Measurements from ENCODE around the gene PGA3. TPM values are rescaled to one million over a fixed set of nuclear protein-coding genes. Genes with fewer than 3 reads are reported as not detected.
A peak's percentile ranks its signal among the peaks of the same experiment; 100 is the strongest.
"Not testable (repeated sequence)": the region's sequence is repeated elsewhere in the genome, so short reads cannot be mapped to it uniquely, and the experiment has no call there.

Gene PGA3
- total RNA-seq, 1 donor from 2014 or later = not detected

DNA sequence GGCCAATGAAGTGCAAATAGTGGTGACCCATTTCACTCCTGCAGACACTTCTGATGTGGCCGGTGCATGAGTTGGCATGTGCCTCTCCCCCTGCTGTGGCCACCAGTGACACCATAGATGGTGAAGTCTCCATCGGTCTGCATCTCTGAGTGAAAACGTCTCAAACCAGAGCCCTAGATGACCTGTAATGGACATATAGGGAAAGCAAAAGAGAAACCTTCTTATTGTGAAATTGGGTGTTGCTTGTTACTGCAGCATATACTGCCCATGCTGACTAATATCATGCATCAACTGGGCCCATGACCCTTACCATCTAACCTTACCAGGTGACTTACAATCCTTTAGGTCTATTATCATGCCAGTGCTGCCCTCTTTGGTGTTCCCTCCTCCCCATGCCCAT, 30.4 kb upstream of the PGA3 start:
- TF ChIP-seq, protein P1, sequence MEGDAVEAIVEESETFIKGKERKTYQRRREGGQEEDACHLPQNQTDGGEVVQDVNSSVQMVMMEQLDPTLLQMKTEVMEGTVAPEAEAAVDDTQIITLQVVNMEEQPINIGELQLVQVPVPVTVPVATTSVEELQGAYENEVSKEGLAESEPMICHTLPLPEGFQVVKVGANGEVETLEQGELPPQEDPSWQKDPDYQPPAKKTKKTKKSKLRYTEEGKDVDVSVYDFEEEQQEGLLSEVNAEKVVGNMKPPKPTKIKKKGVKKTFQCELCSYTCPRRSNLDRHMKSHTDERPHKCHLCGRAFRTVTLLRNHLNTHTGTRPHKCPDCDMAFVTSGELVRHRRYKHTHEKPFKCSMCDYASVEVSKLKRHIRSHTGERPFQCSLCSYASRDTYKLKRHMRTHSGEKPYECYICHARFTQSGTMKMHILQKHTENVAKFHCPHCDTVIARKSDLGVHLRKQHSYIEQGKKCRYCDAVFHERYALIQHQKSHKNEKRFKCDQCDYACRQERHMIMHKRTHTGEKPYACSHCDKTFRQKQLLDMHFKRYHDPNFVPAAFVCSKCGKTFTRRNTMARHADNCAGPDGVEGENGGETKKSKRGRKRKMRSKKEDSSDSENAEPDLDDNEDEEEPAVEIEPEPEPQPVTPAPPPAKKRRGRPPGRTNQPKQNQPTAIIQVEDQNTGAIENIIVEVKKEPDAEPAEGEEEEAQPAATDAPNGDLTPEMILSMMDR (IDR thresholded peaks at IDR 0.05) = no peak
- no peak for DNase-seq (ENCODE audit: low spot score)
- no peak overlapping the region for H3K27ac Mint-ChIP-seq (ENCODE audit: unreplicated experiment)
- peaks cover 44% of the 10 kb centered on the region for H3K27me3 Mint-ChIP-seq (ENCODE audit: low read depth)
- no peaks in the 10 kb centered on the region for H3K4me1 Mint-ChIP-seq (ENCODE audit: low read depth)
- H3K9me3 Mint-ChIP-seq (ENCODE audit: low read depth) = no peaks in the 10 kb centered on the region
- no peak overlapping the region for H3K4me3 Mint-ChIP-seq (ENCODE audit: unreplicated experiment)
- peaks cover 1% of the 10 kb centered on the region for H3K36me3 Mint-ChIP-seq (ENCODE audit: low read depth)

GRCh38 chr11:61173456-61173855, 29.9 kb upstream of the PGA3 start:
- no peak for DNase-seq (ENCODE audit: low spot score)
- TF ChIP-seq, protein P1 (IDR thresholded peaks at IDR 0.05) = peak; percentile 65
- Mint-ChIP-seq H3K4me1 (ENCODE audit: low read depth) (no peaks in the 10 kb centered on the region), H3K27ac (ENCODE audit: unreplicated experiment) (no peak overlapping the region), H3K36me3 (ENCODE audit: low read depth) (peaks cover 1% of the 10 kb centered on the region), H3K9me3 (ENCODE audit: low read depth) (no peaks in the 10 kb centered on the region), H3K4me3 (ENCODE audit: unreplicated experiment) (no peak overlapping the region), H3K27me3 (ENCODE audit: low read depth) (peaks cover 44% of the 10 kb centered on the region)

GRCh38 chr11:61174273-61174672, 29.0 kb upstream of the PGA3 start:
- H3K27ac Mint-ChIP-seq (ENCODE audit: unreplicated experiment) = no peak overlapping the region
- TF ChIP-seq, protein P1 (IDR thresholded peaks at IDR 0.05) = no peak
- H3K27me3 Mint-ChIP-seq (ENCODE audit: low read depth) = peaks cover 47% of the 10 kb centered on the region
- no peak overlapping the region for H3K4me3 Mint-ChIP-seq (ENCODE audit: unreplicated experiment)
- no peaks in the 10 kb centered on the region for H3K4me1 Mint-ChIP-seq (ENCODE audit: low read depth)
- no peak for DNase-seq (ENCODE audit: low spot score)
- H3K9me3 Mint-ChIP-seq (ENCODE audit: low read depth) = no peaks in the 10 kb centered on the region
- peaks cover 1% of the 10 kb centered on the region for H3K36me3 Mint-ChIP-seq (ENCODE audit: low read depth)

- Mint-ChIP-seq H3K9me3 (ENCODE audit: low read depth) (no peaks in the 10 kb centered on the region), H3K36me3 (ENCODE audit: low read depth) (peaks cover 1% of the 10 kb centered on the region), H3K27me3 (ENCODE audit: low read depth) (peaks cover 48% of the 10 kb centered on the region), H3K4me3 (ENCODE audit: unreplicated experiment) (no peak overlapping the region), H3K4me1 (ENCODE audit: low read depth) (no peaks in the 10 kb centered on the region), H3K27ac (ENCODE audit: unreplicated experiment) (no peak overlapping the region)
- TF ChIP-seq, protein P1 (IDR thresholded peaks at IDR 0.05) = no peak
- no peak for DNase-seq (ENCODE audit: low spot score)
Observed at GRCh38 chr11:61174949-61175348, 28.4 kb upstream of the PGA3 start.

DNA sequence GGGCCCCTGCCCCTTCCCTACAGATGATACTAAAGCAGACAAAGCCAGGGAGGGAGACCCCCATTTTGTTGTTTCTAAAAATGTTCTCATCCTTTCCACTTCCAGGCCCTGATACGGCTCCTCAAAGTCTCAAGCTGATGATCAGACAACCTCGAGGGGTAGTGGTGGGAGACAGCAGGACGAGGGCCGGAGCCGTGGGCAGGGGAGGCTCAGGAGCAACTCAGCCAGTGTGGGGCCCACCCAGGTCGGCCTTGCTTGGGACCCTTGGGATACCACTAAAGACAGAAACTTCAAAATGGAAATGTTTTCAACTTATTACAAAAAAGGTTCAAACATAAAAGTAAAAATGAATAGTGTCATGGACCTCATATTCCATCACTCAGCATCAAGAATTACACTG, 26.9 kb upstream of the PGA3 start:
- Mint-ChIP-seq H3K27me3 (ENCODE audit: low read depth) (peaks cover 57% of the 10 kb centered on the region), H3K4me3 (ENCODE audit: unreplicated experiment) (no peak overlapping the region), H3K9me3 (ENCODE audit: low read depth) (no peaks in the 10 kb centered on the region), H3K36me3 (ENCODE audit: low read depth) (peaks cover 1% of the 10 kb centered on the region), H3K4me1 (ENCODE audit: low read depth) (no peaks in the 10 kb centered on the region), H3K27ac (ENCODE audit: unreplicated experiment) (no peak overlapping the region)
- no peak for DNase-seq (ENCODE audit: low spot score)
- TF ChIP-seq, protein P1 (IDR thresholded peaks at IDR 0.05) = no peak

GRCh38 chr11:61180205-61180604, 23.1 kb upstream of the PGA3 start:
- H3K36me3 Mint-ChIP-seq (ENCODE audit: low read depth); H3K9me3 Mint-ChIP-seq (ENCODE audit: low read depth); H3K4me3 Mint-ChIP-seq (ENCODE audit: unreplicated experiment); DNase-seq (ENCODE audit: low spot score); H3K27ac Mint-ChIP-seq (ENCODE audit: unreplicated experiment); H3K4me1 Mint-ChIP-seq (ENCODE audit: low read depth): not testable (repeated sequence)
- peaks cover 30% of the 10 kb centered on the region for H3K27me3 Mint-ChIP-seq (ENCODE audit: low read depth)
